ENCODE results near the gene NFIB.

DNA sequence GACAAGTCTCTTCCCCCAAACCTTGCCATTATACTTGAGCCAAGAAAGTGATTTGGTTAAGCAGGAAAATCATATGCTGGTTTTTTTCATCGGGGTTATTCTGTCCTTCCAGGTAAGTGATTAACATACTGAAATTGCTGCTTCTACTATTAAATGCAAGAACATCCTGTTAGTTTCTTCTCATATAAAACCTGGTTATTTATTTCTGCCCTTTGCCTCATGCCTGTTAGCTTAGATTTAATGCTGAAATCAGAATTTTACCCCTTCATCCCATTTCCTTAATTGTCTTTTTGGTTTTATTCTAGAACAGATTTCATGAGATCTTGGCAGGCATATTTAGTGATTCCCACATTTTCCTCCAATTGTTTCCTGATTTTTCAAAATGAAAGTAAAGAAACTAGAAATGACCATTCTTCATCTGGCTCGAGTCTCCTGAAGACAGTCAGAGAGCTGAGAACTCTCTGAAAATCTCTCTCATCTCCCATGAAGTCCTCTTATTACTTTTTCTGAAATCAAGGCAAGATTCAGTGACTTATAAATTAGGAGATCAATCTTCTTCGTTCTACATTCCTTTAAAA lies 132.9 kb downstream of the NFIB start:
- TF ChIP-seq, protein P1, sequence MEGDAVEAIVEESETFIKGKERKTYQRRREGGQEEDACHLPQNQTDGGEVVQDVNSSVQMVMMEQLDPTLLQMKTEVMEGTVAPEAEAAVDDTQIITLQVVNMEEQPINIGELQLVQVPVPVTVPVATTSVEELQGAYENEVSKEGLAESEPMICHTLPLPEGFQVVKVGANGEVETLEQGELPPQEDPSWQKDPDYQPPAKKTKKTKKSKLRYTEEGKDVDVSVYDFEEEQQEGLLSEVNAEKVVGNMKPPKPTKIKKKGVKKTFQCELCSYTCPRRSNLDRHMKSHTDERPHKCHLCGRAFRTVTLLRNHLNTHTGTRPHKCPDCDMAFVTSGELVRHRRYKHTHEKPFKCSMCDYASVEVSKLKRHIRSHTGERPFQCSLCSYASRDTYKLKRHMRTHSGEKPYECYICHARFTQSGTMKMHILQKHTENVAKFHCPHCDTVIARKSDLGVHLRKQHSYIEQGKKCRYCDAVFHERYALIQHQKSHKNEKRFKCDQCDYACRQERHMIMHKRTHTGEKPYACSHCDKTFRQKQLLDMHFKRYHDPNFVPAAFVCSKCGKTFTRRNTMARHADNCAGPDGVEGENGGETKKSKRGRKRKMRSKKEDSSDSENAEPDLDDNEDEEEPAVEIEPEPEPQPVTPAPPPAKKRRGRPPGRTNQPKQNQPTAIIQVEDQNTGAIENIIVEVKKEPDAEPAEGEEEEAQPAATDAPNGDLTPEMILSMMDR (IDR thresholded peaks at IDR 0.05): no peak
- TF ChIP-seq ZFX (IDR thresholded peaks at IDR 0.05; ENCODE audit: borderline replicate concordance): no peak

Measured in 22Rv1 (cell line).